ENCODE data around the gene LTA4H.
"Not testable (repeated sequence)": the region's sequence is repeated elsewhere in the genome, so short reads cannot be mapped to it uniquely, and the experiment has no call there.

The LTA4H gene

GRCh38 chr12:95988506-95989275 lies 46.7 kb downstream of the LTA4H start:
- DNase-seq = no peak

GRCh38 chr12:95986635-95987570 lies 48.5 kb downstream of the LTA4H start:
- no peak for DNase-seq

DNA sequence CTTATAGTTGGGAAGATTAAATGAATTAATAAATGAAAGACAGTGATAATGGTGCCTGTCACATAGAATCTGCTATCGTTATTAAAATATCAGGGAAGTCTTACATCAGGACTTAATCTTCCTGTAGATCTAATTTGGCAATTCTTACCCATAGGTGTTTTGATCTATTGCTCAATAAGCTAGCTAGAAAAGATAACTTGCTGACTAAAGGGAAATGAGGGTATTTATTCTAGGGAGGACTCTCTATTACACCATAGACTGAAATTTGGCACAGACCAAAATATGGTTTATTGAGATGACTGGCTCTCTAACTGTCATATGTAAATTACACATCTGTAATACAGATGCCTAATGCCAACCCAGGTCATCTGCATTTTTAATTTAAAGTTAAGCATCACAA lies 50.7 kb downstream of the LTA4H start:
- DNase-seq = no peak

DNA sequence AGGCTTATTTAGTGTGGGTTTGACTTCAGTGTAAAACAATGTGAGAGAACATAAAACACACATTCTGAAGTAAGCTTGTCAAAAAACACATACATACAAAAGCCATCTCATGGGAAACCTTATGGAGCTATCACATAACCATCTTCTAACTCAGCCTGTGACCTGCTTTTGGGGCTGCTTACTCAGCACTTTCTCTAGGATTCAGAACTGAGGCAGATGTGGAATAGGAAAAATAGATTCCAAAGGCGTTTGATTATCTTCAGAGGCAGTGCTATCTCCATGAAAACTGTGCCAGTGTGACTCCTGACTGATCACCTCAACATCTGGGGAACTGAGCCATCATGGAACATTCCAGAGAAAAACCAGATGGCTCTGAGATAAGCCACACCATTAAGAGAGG lies 52.8 kb downstream of the LTA4H start:
- DNase-seq = no peak

DNA sequence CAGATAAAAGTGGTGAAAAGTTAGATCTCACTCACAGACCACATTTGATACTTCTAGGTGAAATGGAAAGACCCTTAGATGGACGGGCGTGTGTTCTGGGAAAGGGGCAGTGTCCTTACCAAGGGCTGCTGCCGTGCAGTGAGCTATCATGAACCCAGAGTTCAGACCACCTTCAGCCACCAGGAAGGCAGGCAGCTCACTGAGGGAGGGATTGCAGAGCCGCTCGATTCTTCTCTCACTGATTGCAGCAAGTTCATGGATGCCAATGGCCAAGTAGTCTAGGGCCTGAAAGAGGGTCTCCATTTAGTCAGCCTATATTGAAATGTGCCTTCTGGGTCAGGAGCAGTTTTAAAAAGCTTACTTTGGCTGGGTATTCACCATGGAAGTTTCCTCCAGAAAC lies 55.0 kb downstream of the LTA4H start:
- no peak for DNase-seq

- DNase-seq = no peak
Measured at GRCh38 chr12:95978774-95979173, 56.6 kb downstream of the LTA4H start.

- no peak for DNase-seq
Measured at GRCh38 chr12:95978351-95978750, 57.0 kb downstream of the LTA4H start.

GRCh38 chr12:95977764-95978305 lies 57.6 kb downstream of the LTA4H start:
- no peak for DNase-seq

GRCh38 chr12:95976416-95976832 lies 59.0 kb downstream of the LTA4H start:
- DNase-seq = no peak

DNA sequence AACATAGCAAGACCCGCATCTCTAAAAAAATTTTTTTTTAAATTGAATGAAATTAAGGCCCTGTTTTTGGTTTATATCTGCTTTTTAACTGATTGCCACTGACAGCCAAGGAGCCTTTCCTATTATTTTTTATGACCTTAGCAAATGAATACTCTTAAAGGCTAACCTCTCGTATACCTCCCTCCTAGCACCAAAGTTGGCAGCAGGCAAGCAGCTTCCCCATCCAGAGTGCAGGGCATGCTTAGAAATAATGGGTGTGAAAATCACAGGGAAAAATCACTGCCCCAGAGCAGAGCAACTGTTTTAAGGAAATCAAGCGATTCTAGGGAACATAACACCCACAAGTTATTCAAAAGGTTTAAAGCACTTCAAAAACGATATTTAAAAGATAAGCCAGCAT lies 59.9 kb downstream of the LTA4H start:
- no peak for DNase-seq

GRCh38 chr12:95974358-95974757 lies 61.0 kb downstream of the LTA4H start:
- no peak for DNase-seq

- DNase-seq = no peak
Measured at GRCh38 chr12:95972832-95973456, 62.4 kb downstream of the LTA4H start.

DNA sequence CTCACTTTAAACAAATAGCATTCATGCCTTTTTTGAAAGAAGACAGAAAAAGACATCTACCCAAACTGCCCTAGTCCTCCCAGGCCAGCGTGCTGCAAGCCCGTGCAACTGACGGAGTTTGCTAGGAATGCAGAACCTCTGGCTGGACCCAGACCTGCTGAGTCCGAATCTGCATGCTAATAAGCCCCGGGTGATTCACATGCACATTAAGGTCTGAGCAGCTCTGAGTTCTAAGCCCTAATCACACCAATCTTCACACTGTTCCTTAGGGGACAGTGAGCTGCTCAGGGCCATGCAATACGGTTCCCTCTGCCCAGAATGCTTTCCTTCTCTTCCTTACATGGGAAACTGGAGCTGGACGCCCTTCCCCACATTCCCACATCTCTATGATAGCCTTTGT lies 64.5 kb downstream of the LTA4H start:
- no peak for DNase-seq

DNA sequence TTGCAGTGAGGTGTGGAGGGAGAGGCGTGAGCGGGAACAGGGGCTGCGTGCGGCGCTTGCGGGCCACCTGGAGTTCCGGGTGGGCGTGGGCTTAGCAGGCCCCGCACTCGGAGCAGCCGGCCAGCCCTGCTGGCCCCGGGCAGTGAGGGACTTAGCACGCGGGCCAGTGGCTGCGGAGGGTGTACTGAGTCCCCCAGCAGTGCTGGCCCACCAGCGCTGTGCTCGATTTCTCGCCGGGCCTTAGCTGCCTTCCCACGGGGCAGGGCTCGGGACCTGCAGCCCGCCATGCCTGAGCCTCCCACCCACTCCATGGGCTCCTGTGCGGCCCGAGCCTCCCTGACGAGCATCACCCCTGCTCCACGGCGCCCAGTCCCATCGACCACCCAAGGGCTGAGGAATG lies 66.3 kb downstream of the LTA4H start:
- not testable (repeated sequence) for DNase-seq

DNA sequence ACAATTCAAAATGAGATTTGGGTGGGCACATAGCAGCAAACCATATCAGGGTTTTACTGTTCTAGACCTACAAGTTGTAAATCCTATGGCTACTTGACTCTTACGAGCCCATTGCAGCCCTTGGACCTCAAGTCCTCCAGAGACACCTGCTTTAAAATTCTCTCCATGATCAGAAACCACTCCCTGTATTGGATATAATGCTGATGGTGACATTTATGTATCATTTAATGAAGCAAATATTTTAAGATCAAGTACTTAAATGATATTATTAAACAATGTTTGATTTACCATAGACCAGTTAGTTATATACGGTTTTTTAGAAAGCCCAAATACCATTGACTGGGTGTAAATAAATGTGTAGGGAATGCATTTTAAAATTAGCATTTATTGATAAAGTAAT lies 68.1 kb downstream of the LTA4H start:
- no peak for DNase-seq

DNA sequence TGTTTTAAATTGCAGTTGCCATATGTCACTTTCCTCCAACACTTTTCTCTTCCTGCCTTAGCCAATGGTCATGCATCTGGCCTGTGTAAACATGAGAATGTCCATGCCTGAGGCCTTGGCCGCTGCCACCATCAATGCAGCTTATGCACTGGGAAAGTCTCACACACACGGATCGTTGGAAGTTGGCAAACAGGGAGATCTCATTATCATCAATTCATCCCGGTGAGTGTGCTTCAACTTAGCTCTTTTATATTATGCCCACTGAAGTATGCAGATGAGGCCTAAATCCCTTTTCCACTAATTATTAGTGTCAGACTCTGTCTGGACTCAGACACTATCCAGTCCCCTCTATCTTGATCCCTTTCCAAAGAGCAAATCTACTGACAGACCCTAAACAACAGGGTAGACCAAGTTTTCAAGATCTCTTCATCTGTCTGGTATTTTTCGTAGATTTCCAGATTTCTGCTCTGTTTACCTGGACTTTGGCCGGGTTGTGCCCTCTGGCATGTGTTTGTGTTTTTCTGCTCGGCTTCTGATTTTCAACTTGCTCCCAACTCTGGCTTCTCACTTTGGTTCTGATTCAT lies 69.0 kb downstream of the LTA4H start:
- no peak for DNase-seq

DNA sequence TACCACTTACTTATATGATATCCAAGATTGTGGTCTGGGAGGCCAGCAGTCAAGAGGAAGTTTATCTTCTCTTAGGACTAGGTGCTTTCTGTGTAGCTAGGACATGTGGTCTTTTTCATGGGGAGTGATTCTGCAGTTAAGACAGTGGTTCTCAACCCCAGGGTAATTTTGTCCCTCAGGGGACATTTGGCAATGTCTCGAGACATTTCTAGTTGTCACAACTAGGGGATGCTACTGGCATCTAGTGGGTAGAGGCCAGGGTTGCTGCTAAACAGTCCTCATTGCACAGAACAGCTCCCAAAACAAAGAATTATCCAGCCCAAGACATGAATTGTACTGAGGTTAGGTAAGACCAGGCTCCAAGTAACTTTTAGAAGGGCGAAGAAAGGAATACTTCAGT lies 72.3 kb downstream of the LTA4H start:
- DNase-seq = no peak

GRCh38 chr12:95962222-95962621 lies 73.2 kb downstream of the LTA4H start:
- DNase-seq = no peak

DNA sequence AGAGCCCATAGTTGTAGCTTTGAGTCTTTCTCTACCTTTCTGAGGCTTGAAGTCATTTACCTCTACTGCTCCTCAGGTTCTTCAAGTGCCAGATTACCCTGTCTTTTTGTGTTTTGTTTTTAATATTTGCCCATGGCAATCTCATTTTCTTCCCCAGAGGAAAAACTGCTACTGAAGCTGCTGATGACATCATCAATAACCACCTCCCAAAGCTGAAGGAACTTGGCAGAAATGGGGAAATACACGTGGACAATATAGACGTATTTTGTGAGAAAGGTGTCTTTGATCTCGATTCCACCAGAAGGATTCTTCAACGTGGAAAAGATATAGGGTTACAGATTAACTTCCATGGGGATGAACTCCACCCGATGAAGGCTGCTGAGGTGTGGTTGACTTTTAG lies 75.1 kb downstream of the LTA4H start:
- no peak for DNase-seq

DNA sequence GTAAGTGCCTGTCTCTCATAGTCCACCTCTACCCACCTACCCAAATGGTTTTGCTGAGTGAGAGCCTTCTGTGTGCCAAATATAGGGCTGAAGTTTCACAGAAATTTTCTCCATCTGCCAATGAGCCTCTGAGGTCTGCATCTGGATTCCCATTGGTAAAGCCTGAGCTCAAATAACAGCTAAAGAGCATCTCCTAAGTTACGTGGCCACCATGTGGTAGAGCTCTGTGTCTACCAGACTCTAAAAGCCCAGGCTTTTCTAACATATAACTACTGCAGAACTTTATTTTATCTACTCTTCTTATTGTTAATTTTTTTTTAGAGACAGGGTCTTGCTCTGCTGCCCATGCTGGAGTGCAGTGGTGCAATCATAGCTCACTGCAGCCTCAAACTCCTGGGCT lies 76.3 kb downstream of the LTA4H start:
- DNase-seq = no peak

DNA sequence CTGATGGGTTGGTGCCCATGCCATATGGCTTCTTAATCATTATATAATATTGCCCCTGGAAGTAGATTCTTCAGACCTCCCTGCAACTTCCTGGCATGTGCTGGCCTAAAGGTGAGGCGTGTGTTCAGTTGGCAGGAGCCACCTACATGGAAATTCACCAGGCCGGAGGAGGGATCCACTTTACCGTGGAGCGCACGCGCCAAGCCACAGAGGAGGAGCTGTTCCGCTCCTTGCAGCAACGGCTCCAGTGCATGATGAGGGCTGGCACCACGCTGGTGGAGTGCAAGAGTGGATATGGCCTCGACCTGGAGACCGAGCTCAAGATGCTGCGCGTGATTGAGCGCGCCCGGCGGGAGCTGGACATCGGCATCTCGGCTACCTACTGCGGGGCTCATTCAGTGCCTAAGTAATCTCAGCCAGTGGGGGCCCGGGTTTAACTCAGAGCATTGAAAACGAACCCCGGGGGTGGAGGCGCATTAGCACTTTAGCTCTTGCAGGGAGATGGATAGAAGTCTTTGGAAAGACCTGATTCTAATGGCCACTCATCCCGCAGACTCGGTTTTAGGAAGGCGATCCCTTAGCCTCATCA lies 78.7 kb downstream of the LTA4H start:
- no peak for DNase-seq

DNA sequence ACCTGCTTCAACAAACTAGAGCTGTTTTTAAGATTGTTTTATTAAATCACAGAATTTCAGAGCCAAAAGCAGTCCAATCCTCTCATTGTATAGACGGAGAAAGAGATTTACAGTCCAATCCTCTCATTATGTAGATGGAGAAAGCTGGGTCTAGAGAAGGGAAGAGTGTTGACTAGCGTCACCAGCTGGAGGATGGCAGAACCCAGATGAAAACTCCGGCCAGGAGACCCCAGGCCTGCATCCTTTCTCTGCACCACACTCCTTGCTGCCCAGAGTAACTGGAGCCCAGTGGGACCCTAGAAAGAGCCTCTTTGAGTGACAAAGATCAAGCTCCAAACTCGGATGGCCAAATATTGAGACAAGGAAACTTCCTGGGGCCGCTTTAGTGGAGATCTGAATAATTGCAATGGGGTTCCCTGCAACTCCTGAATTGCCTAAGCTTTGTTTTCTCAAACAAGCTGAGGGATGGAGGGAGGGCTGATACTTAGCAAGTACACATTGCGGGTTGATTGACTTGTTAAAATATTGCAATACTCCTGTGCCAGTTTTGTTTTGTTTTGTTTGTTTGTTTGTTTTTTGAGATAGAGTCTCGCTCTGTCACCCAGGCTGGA lies 79.7 kb downstream of the LTA4H start:
- DNase-seq = no peak
